HepG2 (cell line): ENCODE data around the gene SDR42E2. TPM values are rescaled to one million over a fixed set of nuclear protein-coding genes. Genes with fewer than 3 reads are reported as not detected.

Experiments used
- ATAC-seq: fragments of 200-7000 bp; cut with Tn5 transposase; 3 replicates; pipeline ENCODE4 v1.9.1; 2020; ENCODE audit warnings: mild to moderate bottlenecking, moderate library complexity
- BruUV-seq: library from RNA; stranded (reverse); fragments of 400-500 nt; replicated peaks from 2 replicates; lab custom pipeline; 2021; lab: Mats Ljungman, UMichigan
- CTCF ChIA-PET: fragments of 300-600 bp; formaldehyde crosslinking; extraction: SDS; loops from one replicate; lab custom pipeline; 2021; ENCODE audit warnings: low total read pairs, inconsistent platforms, low intra/inter-chr PET ratio; lab: Yijun Ruan, JAX
- POLR2A ChIA-PET: fragments of 350-600 bp; sonication (Branson Sonifier 250); formaldehyde crosslinking; loops from one replicate; lab custom pipeline; 2020; ENCODE audit warnings: antibody characterized with exemption, inconsistent platforms; lab: Yijun Ruan, JAX
- DNase-seq: peaks from one replicate; pipeline ENCODE4 v3.0.0-alpha.2; 2015; ENCODE audit warnings: low spot score
- FAIRE-seq: peaks from 3 replicates; lab custom pipeline; 2011; peaks lifted over from hg19 to GRCh38; lab: Jason Lieb, UNC
- H2AFZ ChIP-seq: one replicate; pipeline ENCODE4 v1.6.1; 2011; ENCODE audit warnings: low read length, inconsistent platforms
- H3K27ac ChIP-seq: fragments of 300-600 bp; 3 replicates; pipeline ENCODE4 v1.8.0; 2011; ENCODE audit warnings: mixed run types, mild to moderate bottlenecking, mixed read lengths, low read length, inconsistent platforms; ENCODE audit not compliant: insufficient read depth; ENCODE audit errors: extremely low read length
- H3K27me3 ChIP-seq, 2 experiments: fragments of 200-600 bp in 1 of 2; 2 replicates in 1 of 2; 3 replicates in 1 of 2; pipeline versions ENCODE4 v1.6.0 to v1.8.0; 2011; ENCODE audit warnings: low read length in 2 of 2, mild to moderate bottlenecking in 2 of 2, moderate library complexity in 2 of 2, inconsistent platforms in 1 of 2; ENCODE audit not compliant: insufficient read depth in 2 of 2, control insufficient read depth in 1 of 2
- H3K36me3 ChIP-seq, 2 experiments: fragments of 200-600 bp in 1 of 2; replicated peaks in 1 of 2; 2 replicates in 1 of 2; 3 replicates in 1 of 2; pipeline versions ENCODE4 v1.5.1 to v1.8.0; 2011; ENCODE audit warnings: low read length in 2 of 2, inconsistent platforms in 1 of 2; ENCODE audit not compliant: insufficient read depth in 2 of 2, control insufficient read depth in 1 of 2
- H3K4me1 ChIP-seq: 2 replicates; pipeline ENCODE4 v1.5.1; 2012; ENCODE audit warnings: low read length, inconsistent platforms; ENCODE audit not compliant: insufficient read depth
- H3K4me2 ChIP-seq: 2 replicates; pipeline ENCODE4 v1.6.0; 2011; ENCODE audit warnings: low read depth, low read length, inconsistent platforms
- H3K4me3 ChIP-seq, 3 experiments: fragments of 200-600 bp in 1 of 3; sonication (generic), shearing (Covaris generic) in 1 of 3; replicated peaks in 1 of 3; 2 replicates each; pipeline ENCODE4 v1.5.1; 2011 to 2016; ENCODE audit warnings: low read length in 3 of 3, inconsistent platforms in 2 of 3, low read depth in 2 of 3, mild to moderate bottlenecking in 2 of 3, control low read depth in 1 of 3, mixed read lengths in 1 of 3; ENCODE audit not compliant: insufficient read depth in 1 of 3
- H3K79me2 ChIP-seq: one replicate; pipeline ENCODE4 v1.6.1; 2011; ENCODE audit warnings: low read length, inconsistent platforms; ENCODE audit not compliant: insufficient read depth
- H3K9ac ChIP-seq: 2 replicates; pipeline ENCODE4 v1.6.0; 2011; ENCODE audit warnings: mild to moderate bottlenecking, low read depth, low read length, inconsistent platforms; ENCODE audit not compliant: insufficient read depth
- H3K9me3 ChIP-seq: 2 replicates; pipeline ENCODE4 v1.5.1; 2012; ENCODE audit warnings: mild to moderate bottlenecking, low read length
- H4K20me1 ChIP-seq: 2 replicates; pipeline ENCODE4 v1.6.0; 2011; ENCODE audit warnings: inconsistent platforms, mild to moderate bottlenecking, low read length, moderate library complexity; ENCODE audit not compliant: insufficient read depth
- CHCHD3 ChIP-seq: sonication (generic); formaldehyde crosslinking; IDR thresholded peaks from 2 replicates; pipeline ENCODE4 v1.8.0; 2022; ENCODE audit warnings: mild to moderate bottlenecking, missing genetic modification reagents, moderate library complexity
- DDIT3 ChIP-seq: sonication (generic); formaldehyde crosslinking; IDR thresholded peaks from 2 replicates; pipeline ENCODE4 v1.4.0; 2020; ENCODE audit warnings: mild to moderate bottlenecking, missing genetic modification reagents
- MTF1 ChIP-seq: sonication (generic); formaldehyde crosslinking; IDR thresholded peaks from 2 replicates; pipeline ENCODE4 v1.5.0; 2020; ENCODE audit warnings: missing genetic modification reagents
- SRSF4 ChIP-seq: fragments of 200-400 bp; formaldehyde crosslinking; IDR thresholded peaks from one replicate; pipeline ENCODE4 v1.6.1; 2018; ENCODE audit warnings: mild to moderate bottlenecking, low read depth, low read length, moderate library complexity; ENCODE audit not compliant: poor library complexity, severe bottlenecking
- WIZ ChIP-seq: sonication (generic); formaldehyde crosslinking; IDR thresholded peaks from 2 replicates; pipeline ENCODE4 v1.5.1; 2020; ENCODE audit warnings: mild to moderate bottlenecking, missing genetic modification reagents
- ZBTB33 ChIP-seq: sonication (generic); formaldehyde crosslinking; IDR thresholded peaks from 2 replicates; pipeline ENCODE4 v1.4.0; 2020; ENCODE audit warnings: missing genetic modification reagents
- WGBS: methylation state at CpG from one replicate; pipeline ENCODE4 v1.1.6; 2017; ENCODE audit warnings: low lambda C conversion rate; 5-methylcytosine and 5-hydroxymethylcytosine counted together
- in situ Hi-C: cut with HindIII; loops from 2 replicates; pipeline ENCODE4 v1.10.0; 2017; ENCODE audit warnings: low pct_unique_long_range_greater_than_20kb; ENCODE audit not compliant: extremely low pct_ligation_motif_present
- intact Hi-C: fragments of 100-400 bp; cut with micrococcal nuclease; formaldehyde crosslinking; loops from one replicate; pipeline ENCODE4 v1.10.0; 2022; ENCODE audit not compliant: unreplicated experiment
- polyA plus RNA-seq, 8 experiments: library from polyadenylated mRNA; depleted of rRNA in 3 of 8; stranded (reverse) in 7 of 8; unstranded in 1 of 8; fragments of >200 nt; fragmentation: Illumina TruSeq in 4 of 8; extraction: Trizol in 4 of 8; gene quantifications; 2 replicates each; pipeline versions ENCODE4 v1.2.1 to v1.2.3, GENCODE V29; 2011 to 2016; ENCODE audit warnings: low read depth in 4 of 8, missing spikeins in 1 of 8, mixed read lengths in 1 of 8; ENCODE audit not compliant: insufficient read depth in 1 of 8
- total RNA-seq, 5 experiments: library from RNA; depleted of rRNA; stranded (reverse); fragments of >200 nt; fragmentation: Illumina TruSeq; extraction: Trizol; gene quantifications; 2 replicates each; pipeline ENCODE4 v1.2.3, GENCODE V29; 2016; ENCODE audit warnings: low read depth in 1 of 5
- TF ChIP-seq, protein P1 (sequence below): sonication (generic); formaldehyde crosslinking; IDR thresholded peaks from 2 replicates; pipeline ENCODE4 v1.4.0; 2020; ENCODE audit warnings: mild to moderate bottlenecking, missing genetic modification reagents

SDR42E2 gene
- total and polyA plus RNA-seq, 2 of the 13 experiments (the other 11 are each of a cell fraction or from before 2014, with no cell fraction given) = 0.05 to 0.11 TPM

DNA sequence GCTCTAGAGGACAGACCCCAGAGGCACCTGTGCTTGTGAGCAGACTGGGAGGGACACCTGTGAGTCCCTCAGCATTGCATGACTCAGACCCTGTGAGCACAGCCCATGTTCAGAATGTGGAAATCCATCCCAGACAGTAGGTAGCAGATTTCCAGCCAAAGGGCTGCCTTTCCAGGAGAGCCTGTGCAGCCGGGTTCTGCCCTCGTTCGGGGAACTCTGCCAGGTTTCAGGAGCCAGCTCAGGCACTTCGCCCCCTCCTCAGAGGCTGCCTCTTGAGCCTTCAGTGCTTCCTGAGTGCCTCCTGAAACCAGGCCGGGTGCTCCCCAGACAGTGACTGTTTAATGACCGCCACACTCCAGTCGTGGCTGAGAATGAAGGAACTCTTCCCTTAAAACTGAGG is 23.3 kb upstream of the SDR42E2 start:
- no peak for DNase-seq
- ChIA-PET POLR2A (no interaction called here), CTCF (no interaction called here)
- H2AFZ ChIP-seq = no peak overlapping the region
- ATAC-seq = peak; percentile 33; the same call in 2 of the 3 replicates
- H3K27ac ChIP-seq = no peak overlapping the region
- intact Hi-C loops (no loop called here), in situ Hi-C loops (no loop called here)
- no peaks in the 10 kb centered on the region for H3K9me3 ChIP-seq
- TF ChIP-seq SRSF4 (no peak), MTF1 (CRISPR knock-in tag) (no peak), DDIT3 (no peak), WIZ (CRISPR knock-in tag) (no peak), CHCHD3 (CRISPR knock-in tag) (no peak), ZBTB33 (no peak)
- TF ChIP-seq, protein P1, sequence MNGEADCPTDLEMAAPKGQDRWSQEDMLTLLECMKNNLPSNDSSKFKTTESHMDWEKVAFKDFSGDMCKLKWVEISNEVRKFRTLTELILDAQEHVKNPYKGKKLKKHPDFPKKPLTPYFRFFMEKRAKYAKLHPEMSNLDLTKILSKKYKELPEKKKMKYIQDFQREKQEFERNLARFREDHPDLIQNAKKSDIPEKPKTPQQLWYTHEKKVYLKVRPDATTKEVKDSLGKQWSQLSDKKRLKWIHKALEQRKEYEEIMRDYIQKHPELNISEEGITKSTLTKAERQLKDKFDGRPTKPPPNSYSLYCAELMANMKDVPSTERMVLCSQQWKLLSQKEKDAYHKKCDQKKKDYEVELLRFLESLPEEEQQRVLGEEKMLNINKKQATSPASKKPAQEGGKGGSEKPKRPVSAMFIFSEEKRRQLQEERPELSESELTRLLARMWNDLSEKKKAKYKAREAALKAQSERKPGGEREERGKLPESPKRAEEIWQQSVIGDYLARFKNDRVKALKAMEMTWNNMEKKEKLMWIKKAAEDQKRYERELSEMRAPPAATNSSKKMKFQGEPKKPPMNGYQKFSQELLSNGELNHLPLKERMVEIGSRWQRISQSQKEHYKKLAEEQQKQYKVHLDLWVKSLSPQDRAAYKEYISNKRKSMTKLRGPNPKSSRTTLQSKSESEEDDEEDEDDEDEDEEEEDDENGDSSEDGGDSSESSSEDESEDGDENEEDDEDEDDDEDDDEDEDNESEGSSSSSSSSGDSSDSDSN (CRISPR knock-in tag) = no peak
- no peaks in the 10 kb centered on the region for H3K36me3 ChIP-seq
- H3K79me2 ChIP-seq = no peaks in the 10 kb centered on the region
- no peak overlapping the region for H3K9ac ChIP-seq
- no TSS peak for BruUV-seq
- no peak overlapping the region for H3K4me2 ChIP-seq
- H3K27me3 ChIP-seq = peaks cover 12 to 64% of the 10 kb centered on the region in 2 experiments; a peak in 4 of 5 replicates
- H4K20me1 ChIP-seq = no peaks in the 10 kb centered on the region; the same call in 1 of the 2 replicates
- no peaks in the 10 kb centered on the region for H3K4me1 ChIP-seq
- FAIRE-seq = no peak
- 3% methylated on average over 6 of the region's 7 CpGs for WGBS
- no peak overlapping the region for H3K4me3 ChIP-seq
